HG03457 (cell line): ENCODE measurements around the gene ORC2.
A peak's percentile ranks its signal among the peaks of the same experiment; 100 is the strongest.
"Not testable (repeated sequence)": the region's sequence is repeated elsewhere in the genome, so short reads cannot be mapped to it uniquely, and the experiment has no call there.

Experiments used
- ATAC-seq: cut with Tn5 transposase; IDR thresholded peaks from one replicate; pipeline ENCODE4 v1.9.1; 2021; ENCODE audit warnings: moderate number of reproducible peaks; ENCODE audit not compliant: unreplicated experiment

ORC2 gene

DNA sequence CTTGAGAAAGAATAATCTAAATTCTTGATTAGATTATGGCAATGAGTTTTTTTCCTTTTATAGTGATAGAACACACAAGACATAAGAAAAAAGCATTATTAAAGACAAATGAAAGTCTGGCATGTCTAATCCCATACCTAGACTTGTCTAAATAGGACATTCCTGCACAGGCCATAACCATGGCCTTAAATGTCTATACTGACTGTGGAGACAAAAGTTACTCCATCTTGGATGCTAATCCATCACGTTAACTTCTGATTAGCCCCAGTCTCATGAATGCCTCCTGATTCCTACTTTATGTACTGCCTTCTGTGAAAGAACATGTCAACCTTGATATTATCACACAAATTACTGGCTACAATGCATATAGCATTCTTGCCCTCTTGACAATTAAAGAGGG is 23.6 kb downstream of the ORC2 start:
- ATAC-seq = no peak

DNA sequence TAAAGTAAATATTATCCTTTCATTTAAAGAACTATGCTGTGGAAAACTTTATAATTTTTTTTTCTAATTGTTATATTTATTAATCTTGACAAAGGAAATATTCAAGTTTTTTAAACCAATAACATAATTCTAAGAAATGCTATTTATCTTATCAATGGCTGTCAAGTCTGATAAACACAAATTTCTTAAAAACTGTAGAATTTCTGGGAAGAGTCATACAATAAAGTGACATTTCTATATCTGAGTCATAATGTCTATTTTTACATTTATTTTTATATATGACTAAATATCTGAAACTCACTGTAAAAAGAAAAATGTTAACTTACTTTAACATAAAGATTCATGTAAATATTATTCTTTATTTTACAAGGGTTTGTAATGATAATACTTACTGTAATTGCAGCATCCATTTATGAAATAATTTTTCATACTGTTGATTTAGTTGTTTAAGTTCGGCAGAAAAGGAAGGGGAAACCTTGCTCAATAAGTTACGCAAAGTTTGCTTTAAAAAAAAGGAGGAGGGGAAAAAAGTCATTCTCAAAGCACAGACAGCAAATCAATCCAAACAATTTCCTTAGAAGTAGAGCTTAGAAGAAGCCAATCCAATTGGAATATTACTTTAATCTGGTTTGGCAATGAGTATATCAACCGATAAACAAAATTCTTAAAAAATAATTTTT is 32.4 kb downstream of the ORC2 start:
- no peak for ATAC-seq

DNA sequence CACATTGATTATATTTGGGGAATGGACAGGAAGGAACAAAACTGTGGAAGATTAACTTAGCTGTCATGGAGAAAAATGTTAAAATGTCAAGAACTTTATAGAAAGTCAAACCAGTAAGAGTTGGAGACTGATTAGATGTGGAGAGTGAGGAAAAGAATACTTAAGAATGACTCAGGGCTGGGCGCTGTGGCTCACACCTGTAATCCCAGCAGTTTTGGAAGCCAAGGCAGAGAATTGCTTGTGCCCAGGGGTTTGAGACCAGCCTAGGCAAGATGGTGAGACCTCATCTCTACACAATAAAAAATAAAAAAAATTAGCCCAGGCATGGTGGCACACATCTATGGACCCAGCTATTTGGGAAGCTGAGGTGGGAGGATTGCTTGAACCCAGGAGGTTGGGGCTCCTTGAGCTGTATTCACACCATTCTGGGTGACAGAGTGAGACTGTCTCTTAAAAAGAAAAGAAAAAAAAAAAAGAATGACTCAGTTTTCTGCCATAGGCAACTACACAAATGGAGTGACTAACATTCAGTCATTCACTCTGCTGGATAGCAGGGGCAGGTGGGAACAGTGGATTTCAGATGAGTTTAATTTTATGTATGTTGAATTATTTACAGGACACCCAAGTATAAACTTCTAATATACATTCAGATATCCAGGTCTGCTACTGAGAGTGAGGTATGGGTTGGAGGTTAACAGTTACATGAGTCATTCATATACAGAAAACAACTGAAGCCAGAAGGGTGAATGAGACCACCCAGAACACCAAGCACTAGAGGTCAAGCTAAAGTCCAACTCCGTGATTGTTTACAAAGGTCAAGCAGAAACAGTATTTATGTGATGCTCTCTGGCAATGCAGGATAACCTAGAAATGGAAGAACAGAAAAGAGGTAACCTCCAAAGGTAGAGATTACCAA is 33.9 kb downstream of the ORC2 start:
- no peak for ATAC-seq

DNA sequence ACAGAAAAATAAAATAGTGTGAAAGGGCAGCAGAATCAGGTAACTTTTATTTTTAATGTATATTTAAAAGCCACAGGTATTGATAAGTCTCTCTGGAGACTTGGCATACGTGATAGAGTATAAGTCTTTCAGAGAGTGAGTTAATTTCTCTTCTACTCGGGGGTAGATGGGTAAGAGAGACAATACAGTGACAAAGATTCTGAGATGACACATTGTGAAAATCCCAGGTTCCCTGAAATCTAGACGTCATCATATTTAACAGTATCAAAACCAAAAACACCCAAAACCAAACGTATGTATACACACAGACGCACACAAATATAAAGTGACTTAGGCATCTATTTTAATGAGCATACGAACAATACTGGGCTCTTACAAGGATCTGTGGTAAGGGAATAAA is 41.0 kb downstream of the ORC2 start:
- no peak for ATAC-seq

DNA sequence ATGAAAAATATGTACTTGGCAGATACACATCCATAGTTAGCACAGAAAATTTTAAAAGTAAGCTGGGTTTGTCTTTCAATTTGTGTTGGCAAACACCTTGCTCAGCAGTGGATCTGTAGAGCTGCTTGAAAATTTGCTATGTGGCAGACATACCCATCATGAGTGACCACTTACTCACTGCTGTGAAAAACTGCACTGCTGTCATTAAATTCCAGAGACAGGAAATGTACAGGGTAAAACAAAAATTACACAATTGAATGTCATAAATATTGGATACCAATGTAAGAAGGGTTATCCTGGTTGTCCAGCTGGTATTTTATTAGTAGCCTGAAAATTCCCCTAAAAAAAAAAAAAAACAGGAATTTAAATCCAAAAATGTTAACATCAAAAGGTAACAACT is 49.8 kb downstream of the ORC2 start:
- no peak for ATAC-seq

- ATAC-seq = no peak
Measured at GRCh38 chr2:200909958-200910357, 53.5 kb downstream of the ORC2 start.

- no peak for ATAC-seq
Measured at GRCh38 chr2:200905618-200906296, 57.7 kb downstream of the ORC2 start.

DNA sequence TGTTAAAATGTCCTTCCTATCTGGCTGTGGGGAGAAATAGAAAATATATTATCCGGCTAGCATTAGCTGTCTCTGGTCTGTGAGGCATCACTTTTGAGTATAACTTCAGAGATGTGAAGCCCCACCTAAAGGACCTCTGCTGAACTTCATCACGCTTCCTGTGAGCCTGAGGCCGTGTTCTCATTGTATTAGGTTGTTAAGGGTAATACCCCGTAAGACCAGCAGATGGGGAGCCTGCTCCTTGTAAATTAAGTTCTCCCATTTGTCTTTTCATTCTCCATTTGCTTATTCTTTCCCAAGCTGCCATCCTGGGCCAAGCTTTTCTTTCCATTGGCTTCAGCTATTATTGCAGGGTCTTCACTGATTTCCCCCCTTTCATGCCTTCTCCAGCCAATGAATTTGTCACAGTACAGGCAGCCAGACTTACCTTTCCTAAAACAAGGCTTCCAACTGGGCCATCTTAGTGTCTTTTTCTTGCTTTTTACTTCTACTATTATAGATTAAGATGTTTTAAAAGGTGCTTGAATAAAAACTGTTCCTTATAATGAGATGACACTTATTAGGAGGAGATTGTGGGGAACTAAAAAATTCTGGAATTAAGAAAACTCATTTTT is 61.9 kb downstream of the ORC2 start:
- ATAC-seq = peak; percentile 94

- no peak for ATAC-seq
Measured at GRCh38 chr2:200899482-200899881, 64.0 kb downstream of the ORC2 start.

DNA sequence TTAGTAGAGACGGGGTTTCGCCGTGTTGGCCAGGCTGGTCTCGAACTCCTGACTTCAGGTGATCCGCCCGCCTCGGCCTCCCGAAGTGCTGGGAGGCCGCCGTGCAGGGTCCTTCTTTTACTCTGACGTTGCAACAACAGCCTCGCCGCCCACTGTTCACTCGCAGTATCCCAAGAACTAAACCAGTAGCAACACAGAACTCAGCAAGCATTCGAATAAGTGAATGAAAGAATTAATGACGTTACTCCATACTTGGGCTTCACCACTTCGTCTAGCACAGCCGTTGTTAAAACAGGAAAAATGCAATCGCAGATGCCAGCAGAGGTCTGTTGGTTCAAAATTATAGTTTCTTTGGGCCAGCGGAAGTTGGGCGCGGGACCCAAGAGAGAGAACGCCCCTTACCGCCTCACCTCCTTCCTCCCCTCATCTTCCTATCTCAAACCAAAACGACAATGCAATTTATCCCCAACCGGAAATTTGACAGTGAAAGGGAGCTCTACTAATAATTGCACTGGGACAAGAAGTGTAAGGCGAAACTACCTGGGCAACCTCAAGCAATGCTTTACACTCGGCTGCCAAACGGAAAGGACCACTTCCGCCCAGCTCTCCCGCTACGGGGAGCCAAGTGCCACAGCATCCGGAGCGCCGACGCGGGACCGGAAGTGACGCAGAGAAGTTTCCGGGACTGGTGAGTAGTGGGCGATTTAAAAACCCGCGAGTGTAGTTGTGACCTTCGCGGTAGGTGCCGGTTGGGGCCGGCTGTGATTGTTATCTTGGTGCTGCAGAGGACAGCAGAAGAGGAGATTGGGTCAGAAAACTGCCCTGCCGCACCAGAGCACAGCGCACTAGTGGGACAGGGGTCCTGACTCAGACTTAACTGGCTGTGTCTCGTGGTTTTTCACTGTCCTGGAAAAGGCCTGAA is 74.5 kb downstream of the ORC2 start, which contains the start of the genes NIF3L1 and PPIL3:
Gene NIF3L1, plus strand, starts transcription at position 668 of the 922 bp plus-strand sequence. CDS start 2,573 bp downstream, outside the sequence.
Gene PPIL3, minus strand, starts transcription at position 374 of the 922 bp plus-strand sequence. CDS start 1,462 bp downstream, outside the sequence.
- peak; percentile 92 for ATAC-seq

GRCh38 chr2:200881715-200882249 is 81.7 kb downstream of the ORC2 start:
- not testable (repeated sequence) for ATAC-seq

- no peak for ATAC-seq
Measured at GRCh38 chr2:200878289-200878880, 85.1 kb downstream of the ORC2 start.

GRCh38 chr2:200877443-200877842 is 86.0 kb downstream of the ORC2 start:
- ATAC-seq = no peak

DNA sequence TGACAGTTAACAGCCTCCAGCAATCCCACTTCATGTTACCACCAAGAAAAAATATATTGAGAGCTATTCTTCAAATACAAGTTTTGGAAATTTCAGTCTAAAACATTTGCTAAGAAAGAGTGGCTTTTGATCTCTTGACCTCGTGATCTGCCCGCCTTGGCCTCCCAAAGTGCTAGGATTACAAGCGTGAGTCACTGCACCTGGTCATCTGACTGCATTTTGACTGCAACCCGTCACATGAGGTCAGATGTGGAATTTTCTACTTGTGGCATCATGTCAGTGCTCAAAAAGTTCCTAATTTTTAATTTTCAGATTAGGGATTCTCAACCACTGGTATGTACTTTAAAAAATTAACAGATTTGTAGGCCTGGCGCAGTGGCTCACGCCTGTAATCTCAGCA is 89.9 kb downstream of the ORC2 start:
- no peak for ATAC-seq

GRCh38 chr2:200871151-200871550 is 92.3 kb downstream of the ORC2 start:
- no peak for ATAC-seq

DNA sequence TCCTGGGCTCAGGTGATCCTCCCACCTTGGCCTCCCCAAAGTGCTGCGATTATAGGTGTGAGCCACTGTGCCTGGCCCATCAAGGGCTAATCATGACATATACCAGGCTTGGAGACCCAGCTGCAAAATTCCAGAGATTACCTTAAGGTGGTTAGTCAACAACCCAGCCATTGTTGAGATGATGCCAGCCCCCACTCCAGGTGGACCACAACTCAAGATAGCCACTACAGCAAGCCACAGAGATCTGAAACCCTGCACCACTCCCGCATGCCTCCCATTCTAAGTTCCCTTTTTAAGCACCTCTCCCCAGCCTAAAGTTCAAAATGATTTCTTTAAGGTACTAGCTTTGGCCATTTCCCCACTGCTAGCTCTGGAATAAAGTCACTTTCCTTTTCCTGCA is 94.4 kb downstream of the ORC2 start:
- no peak for ATAC-seq

- peak; percentile 79 for ATAC-seq
Measured at GRCh38 chr2:200864176-200865034, 99.1 kb downstream of the ORC2 start, which contains the start of gene CLK1. CLK1 (minus strand) TSS chr2:200864658; CDS start chr2:200861862, 2,796 bp downstream.

GRCh38 chr2:200863782-200864175 is 99.7 kb downstream of the ORC2 start:
- ATAC-seq = no peak
